OCI-LY7 (cell line): ENCODE data around the gene ACER1.
"Not testable (repeated sequence)": the region's sequence is repeated elsewhere in the genome, so short reads cannot be mapped to it uniquely, and the experiment has no call there.

Experiments
- CTCF ChIP-seq: fragments of 200-600 bp; sonication (generic); conservative IDR thresholded peaks from 2 replicates; pipeline ENCODE4 v1.5.1; 2014; ENCODE audit warnings: mild to moderate bottlenecking, antibody characterized with exemption, low read length, moderate library complexity, mixed read lengths
- EZH2phosphoT487 ChIP-seq: fragments of 200-600 bp; sonication (generic); IDR thresholded peaks from 2 replicates; pipeline ENCODE4 v1.6.1; 2018; ENCODE audit warnings: low read depth, borderline replicate concordance, mild to moderate bottlenecking, mixed run types, antibody characterized with exemption, low read length, moderate library complexity, mixed read lengths

- not testable (repeated sequence) for TF ChIP-seq CTCF, EZH2phosphoT487
These were observed 27.0 kb upstream of the ACER1 start for GRCh38 chr19:6360445-6360844.
